ENCODE results near the gene SOCS4. TPM values are rescaled to one million over a fixed set of nuclear protein-coding genes. Genes with fewer than 3 reads are reported as not detected.
"Not testable (repeated sequence)": the region's sequence is repeated elsewhere in the genome, so short reads cannot be mapped to it uniquely, and the experiment has no call there.

Gene SOCS4
- total RNA-seq, 1 experiment from 2014 or later = 19.9 TPM

DNA sequence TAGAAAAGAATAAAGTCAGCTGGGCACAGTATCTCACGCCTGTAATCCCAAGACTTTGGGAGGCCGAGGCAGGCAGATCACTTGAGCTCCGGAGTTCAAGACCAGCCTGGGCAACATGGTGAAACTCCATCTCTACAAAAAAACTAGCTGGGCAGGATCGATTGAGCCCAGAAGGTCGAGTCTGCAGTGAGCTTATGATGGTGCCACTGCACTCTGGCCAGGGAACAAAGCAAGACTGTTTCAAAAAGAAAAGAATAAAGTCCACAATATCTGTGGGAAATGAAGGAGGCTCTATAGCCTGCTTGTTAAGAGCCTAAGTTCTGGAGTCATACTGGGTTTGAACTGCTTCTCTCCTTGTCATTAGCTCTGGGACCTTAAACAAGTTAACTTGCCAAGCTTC, 32.3 kb downstream of the SOCS4 start:
- H3K36me3 ChIP-seq (ENCODE audit: control insufficient read depth, insufficient read depth, low read length) = peaks cover 15% of the 10 kb centered on the region; the same call in 1 of the 2 replicates
- no peaks in the 10 kb centered on the region for H3K9me3 ChIP-seq (ENCODE audit: control insufficient read depth, insufficient read depth, low read depth, low read length)
- H3K4me3 ChIP-seq (ENCODE audit: low read depth in 2 of 2, low read length in 2 of 2) = no peak overlapping the region
- in situ Hi-C loops (cut with HindIII; ENCODE audit: low pct_unique_long_range_greater_than_20kb, low sequenced_read_pairs) = no loop called here
- DNase-seq (ENCODE audit: low read depth, low spot score) (no peak), ATAC-seq (no peak)
- POLR2A ChIA-PET = interaction anchor here (0.6 kb wide), 1 partner anchor 33 kb away, joined by 6 read pairs; no protein-coding TSS in a partner anchor
- CTCF ChIA-PET = interaction anchor here (0.7 to 1.2 kb wide), 2 partner anchors 12 to 171 kb away, joined by 4 to 5 read pairs; no protein-coding TSS in a partner anchor
- no peak overlapping the region for H3K27ac ChIP-seq (ENCODE audit: low read length)
- TF ChIP-seq SIN3A (IDR thresholded peaks at IDR 0.05; ENCODE audit: borderline replicate concordance, insufficient read depth, low read depth, low read length) (no peak), POLR2AphosphoS5 (IDR thresholded peaks at IDR 0.05; ENCODE audit: low read depth, low read length) (no peak), TCF7L2 (IDR thresholded peaks at IDR 0.05; ENCODE audit: low read depth, low read length) (no peak)
- TF ChIP-seq, protein P1, sequence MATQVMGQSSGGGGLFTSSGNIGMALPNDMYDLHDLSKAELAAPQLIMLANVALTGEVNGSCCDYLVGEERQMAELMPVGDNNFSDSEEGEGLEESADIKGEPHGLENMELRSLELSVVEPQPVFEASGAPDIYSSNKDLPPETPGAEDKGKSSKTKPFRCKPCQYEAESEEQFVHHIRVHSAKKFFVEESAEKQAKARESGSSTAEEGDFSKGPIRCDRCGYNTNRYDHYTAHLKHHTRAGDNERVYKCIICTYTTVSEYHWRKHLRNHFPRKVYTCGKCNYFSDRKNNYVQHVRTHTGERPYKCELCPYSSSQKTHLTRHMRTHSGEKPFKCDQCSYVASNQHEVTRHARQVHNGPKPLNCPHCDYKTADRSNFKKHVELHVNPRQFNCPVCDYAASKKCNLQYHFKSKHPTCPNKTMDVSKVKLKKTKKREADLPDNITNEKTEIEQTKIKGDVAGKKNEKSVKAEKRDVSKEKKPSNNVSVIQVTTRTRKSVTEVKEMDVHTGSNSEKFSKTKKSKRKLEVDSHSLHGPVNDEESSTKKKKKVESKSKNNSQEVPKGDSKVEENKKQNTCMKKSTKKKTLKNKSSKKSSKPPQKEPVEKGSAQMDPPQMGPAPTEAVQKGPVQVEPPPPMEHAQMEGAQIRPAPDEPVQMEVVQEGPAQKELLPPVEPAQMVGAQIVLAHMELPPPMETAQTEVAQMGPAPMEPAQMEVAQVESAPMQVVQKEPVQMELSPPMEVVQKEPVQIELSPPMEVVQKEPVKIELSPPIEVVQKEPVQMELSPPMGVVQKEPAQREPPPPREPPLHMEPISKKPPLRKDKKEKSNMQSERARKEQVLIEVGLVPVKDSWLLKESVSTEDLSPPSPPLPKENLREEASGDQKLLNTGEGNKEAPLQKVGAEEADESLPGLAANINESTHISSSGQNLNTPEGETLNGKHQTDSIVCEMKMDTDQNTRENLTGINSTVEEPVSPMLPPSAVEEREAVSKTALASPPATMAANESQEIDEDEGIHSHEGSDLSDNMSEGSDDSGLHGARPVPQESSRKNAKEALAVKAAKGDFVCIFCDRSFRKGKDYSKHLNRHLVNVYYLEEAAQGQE (IDR thresholded peaks at IDR 0.05; ENCODE audit: insufficient read depth in 1 of 2, low read depth in 2 of 2, low read length in 1 of 2) = no peak
- TF ChIP-seq, protein P2, sequence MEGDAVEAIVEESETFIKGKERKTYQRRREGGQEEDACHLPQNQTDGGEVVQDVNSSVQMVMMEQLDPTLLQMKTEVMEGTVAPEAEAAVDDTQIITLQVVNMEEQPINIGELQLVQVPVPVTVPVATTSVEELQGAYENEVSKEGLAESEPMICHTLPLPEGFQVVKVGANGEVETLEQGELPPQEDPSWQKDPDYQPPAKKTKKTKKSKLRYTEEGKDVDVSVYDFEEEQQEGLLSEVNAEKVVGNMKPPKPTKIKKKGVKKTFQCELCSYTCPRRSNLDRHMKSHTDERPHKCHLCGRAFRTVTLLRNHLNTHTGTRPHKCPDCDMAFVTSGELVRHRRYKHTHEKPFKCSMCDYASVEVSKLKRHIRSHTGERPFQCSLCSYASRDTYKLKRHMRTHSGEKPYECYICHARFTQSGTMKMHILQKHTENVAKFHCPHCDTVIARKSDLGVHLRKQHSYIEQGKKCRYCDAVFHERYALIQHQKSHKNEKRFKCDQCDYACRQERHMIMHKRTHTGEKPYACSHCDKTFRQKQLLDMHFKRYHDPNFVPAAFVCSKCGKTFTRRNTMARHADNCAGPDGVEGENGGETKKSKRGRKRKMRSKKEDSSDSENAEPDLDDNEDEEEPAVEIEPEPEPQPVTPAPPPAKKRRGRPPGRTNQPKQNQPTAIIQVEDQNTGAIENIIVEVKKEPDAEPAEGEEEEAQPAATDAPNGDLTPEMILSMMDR (IDR thresholded peaks at IDR 0.05) = no peak
- no peaks in the 10 kb centered on the region for H3K4me1 ChIP-seq (ENCODE audit: control insufficient read depth, insufficient read depth, low read length)
- H3K27me3 ChIP-seq (ENCODE audit: control insufficient read depth, insufficient read depth, low read length) = no peaks in the 10 kb centered on the region
- no TSS peak for BruUV-seq (replicated peaks)
- intact Hi-C loops (cut with micrococcal nuclease; ENCODE audit: unreplicated experiment) = no loop called here

DNA sequence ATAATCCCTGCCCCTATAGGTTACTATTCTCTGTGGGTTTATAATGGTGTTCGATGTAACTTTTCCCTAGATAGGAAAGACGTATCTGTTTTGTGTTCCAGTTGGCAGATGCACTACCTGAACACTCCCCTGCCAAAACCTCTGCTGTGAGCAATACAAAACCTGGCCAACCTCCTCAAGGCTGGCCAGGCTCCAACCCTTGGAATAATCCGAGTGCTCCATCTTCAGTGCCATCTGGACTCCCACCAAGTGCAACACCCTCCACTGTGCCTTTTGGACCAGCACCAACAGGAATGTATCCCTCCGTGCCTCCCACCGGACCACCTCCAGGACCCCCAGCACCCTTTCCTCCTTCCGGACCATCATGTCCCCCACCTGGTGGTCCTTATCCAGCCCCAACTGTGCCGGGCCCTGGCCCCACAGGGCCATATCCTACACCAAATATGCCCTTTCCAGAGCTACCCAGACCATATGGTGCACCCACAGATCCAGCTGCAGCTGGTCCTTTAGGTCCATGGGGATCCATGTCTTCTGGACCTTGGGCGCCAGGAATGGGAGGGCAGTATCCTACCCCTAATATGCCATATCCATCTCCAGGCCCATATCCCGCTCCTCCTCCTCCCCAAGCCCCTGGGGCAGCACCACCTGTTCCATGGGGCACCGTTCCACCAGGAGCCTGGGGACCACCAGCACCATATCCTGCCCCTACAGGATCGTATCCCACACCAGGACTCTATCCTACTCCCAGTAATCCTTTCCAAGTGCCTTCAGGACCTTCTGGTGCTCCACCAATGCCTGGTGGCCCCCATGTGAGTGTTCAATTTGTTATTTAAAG, 35.7 kb downstream of the SOCS4 start:
- ChIA-PET POLR2A (no interaction called here), CTCF (interaction anchor here (0.5 kb wide), 1 partner anchor 47 kb away, joined by 8 read pairs; no protein-coding TSS in a partner anchor)
- no peak overlapping the region for H3K4me3 ChIP-seq (ENCODE audit: low read depth in 2 of 2, low read length in 2 of 2)
- H3K27me3 ChIP-seq (ENCODE audit: control insufficient read depth, insufficient read depth, low read length) = no peaks in the 10 kb centered on the region
- DNase-seq (ENCODE audit: low read depth, low spot score) = no peak
- H3K27ac ChIP-seq (ENCODE audit: low read length) = no peak overlapping the region
- no peaks in the 10 kb centered on the region for H3K4me1 ChIP-seq (ENCODE audit: control insufficient read depth, insufficient read depth, low read length)
- no peaks in the 10 kb centered on the region for H3K9me3 ChIP-seq (ENCODE audit: control insufficient read depth, insufficient read depth, low read depth, low read length)
- ATAC-seq = no peak
- in situ Hi-C loops (cut with HindIII; ENCODE audit: low pct_unique_long_range_greater_than_20kb, low sequenced_read_pairs) (no loop called here), intact Hi-C loops (cut with micrococcal nuclease; ENCODE audit: unreplicated experiment) (no loop called here)
- H3K36me3 ChIP-seq (ENCODE audit: control insufficient read depth, insufficient read depth, low read length) = peaks cover 29% of the 10 kb centered on the region; the same call in 1 of the 2 replicates
- TF ChIP-seq, protein P2 (IDR thresholded peaks at IDR 0.05) = no peak
- no peak for TF ChIP-seq SIN3A (IDR thresholded peaks at IDR 0.05; ENCODE audit: borderline replicate concordance, insufficient read depth, low read depth, low read length)
- no peak for TF ChIP-seq TCF7L2 (IDR thresholded peaks at IDR 0.05; ENCODE audit: low read depth, low read length)
- no peak for TF ChIP-seq POLR2AphosphoS5 (IDR thresholded peaks at IDR 0.05; ENCODE audit: low read depth, low read length)
- TF ChIP-seq, protein P1 (IDR thresholded peaks at IDR 0.05; ENCODE audit: insufficient read depth in 1 of 2, low read depth in 2 of 2, low read length in 1 of 2) = no peak
- no TSS peak for BruUV-seq (replicated peaks)

DNA sequence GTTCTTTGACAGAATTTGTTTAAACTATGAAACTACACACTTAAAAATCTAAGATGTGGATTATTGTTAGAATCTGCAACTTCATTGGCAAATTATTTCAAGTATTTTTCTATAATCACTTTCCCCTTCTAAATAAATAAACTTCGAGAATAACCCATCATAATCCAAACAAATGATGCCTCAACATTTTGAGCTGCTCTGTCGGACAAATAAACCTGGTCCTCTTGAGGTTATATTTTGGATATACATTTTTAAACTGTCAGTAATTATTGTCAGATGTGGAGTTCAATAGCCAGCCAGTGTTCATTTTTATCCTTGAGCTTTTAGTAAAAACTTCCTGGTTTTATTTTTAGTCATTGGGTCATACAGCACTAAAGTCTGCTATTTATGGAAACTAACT, 37.9 kb downstream of the SOCS4 start:
- DNase-seq (ENCODE audit: low read depth, low spot score); H3K9me3 ChIP-seq (ENCODE audit: control insufficient read depth, insufficient read depth, low read depth, low read length); intact Hi-C loops (cut with micrococcal nuclease; ENCODE audit: unreplicated experiment); ATAC-seq; in situ Hi-C loops (cut with HindIII; ENCODE audit: low pct_unique_long_range_greater_than_20kb, low sequenced_read_pairs); H3K4me1 ChIP-seq (ENCODE audit: control insufficient read depth, insufficient read depth, low read length); H3K4me3 ChIP-seq (ENCODE audit: low read depth in 2 of 2, low read length in 2 of 2); H3K27me3 ChIP-seq (ENCODE audit: control insufficient read depth, insufficient read depth, low read length); H3K27ac ChIP-seq (ENCODE audit: low read length); POLR2A ChIA-PET; CTCF ChIA-PET: not testable (repeated sequence)
- H3K36me3 ChIP-seq (ENCODE audit: control insufficient read depth, insufficient read depth, low read length) = peaks cover 29% of the 10 kb centered on the region; the same call in 1 of the 2 replicates
- BruUV-seq (replicated peaks) = TSS peak; percentile 24

Measured in Panc1 (cell line).